Osteoblast (primary cell): ENCODE data around the gene CROCC2. TPM values are rescaled to one million over a fixed set of nuclear protein-coding genes. Genes with fewer than 3 reads are reported as not detected.

ENCODE experiments used
- DNase-seq: peaks from one replicate; pipeline ENCODE4 v3.0.0; 2011; ENCODE audit warnings: low spot score, mixed read lengths; ENCODE audit not compliant: insufficient read length; ENCODE audit errors: missing footprints
- H2AFZ ChIP-seq: 2 replicates; pipeline ENCODE4 v1.6.0; 2011; ENCODE audit warnings: mild to moderate bottlenecking, low read length
- H3K27ac ChIP-seq: 2 replicates; pipeline ENCODE4 v1.5.1; 2011; ENCODE audit warnings: mild to moderate bottlenecking, low read depth, low read length, moderate library complexity
- H3K27me3 ChIP-seq: 2 replicates; pipeline ENCODE4 v1.6.0; 2012; ENCODE audit warnings: mild to moderate bottlenecking, control low read depth, inconsistent platforms, low read length, moderate library complexity; ENCODE audit not compliant: insufficient read depth
- H3K36me3 ChIP-seq: 2 replicates; pipeline ENCODE4 v1.5.1; 2011; ENCODE audit warnings: mild to moderate bottlenecking, low read length, control low read depth, moderate library complexity; ENCODE audit not compliant: insufficient read depth
- H3K4me1 ChIP-seq: 2 replicates; pipeline ENCODE4 v1.5.1; 2011; ENCODE audit warnings: mild to moderate bottlenecking, low read length, control low read depth, moderate library complexity; ENCODE audit not compliant: insufficient read depth
- H3K4me2 ChIP-seq: 2 replicates; pipeline ENCODE4 v1.6.0; 2011; ENCODE audit warnings: mild to moderate bottlenecking, low read length; ENCODE audit not compliant: insufficient read depth
- H3K4me3 ChIP-seq: fragments of 200-600 bp; sonication (generic); 3 replicates; pipeline ENCODE4 v1.5.1; 2012; ENCODE audit warnings: mild to moderate bottlenecking, low read length, inconsistent platforms; ENCODE audit not compliant: insufficient read depth
- H3K79me2 ChIP-seq: 2 replicates; pipeline ENCODE4 v1.6.0; 2012; ENCODE audit warnings: mild to moderate bottlenecking, low read length, control low read depth, inconsistent platforms; ENCODE audit not compliant: insufficient read depth
- H3K9me3 ChIP-seq: 2 replicates; pipeline ENCODE4 v1.5.1; 2011; ENCODE audit warnings: low read depth, low read length, control low read depth
- H4K20me1 ChIP-seq: 2 replicates; pipeline ENCODE4 v1.6.0; 2012; ENCODE audit warnings: mild to moderate bottlenecking, low read length, control low read depth; ENCODE audit not compliant: insufficient read depth
- CTCF ChIP-seq: IDR thresholded peaks from 2 replicates; pipeline ENCODE4 v1.5.1; 2011; ENCODE audit warnings: mild to moderate bottlenecking, low read depth, low read length, moderate library complexity; ENCODE audit errors: extremely low read depth
- total RNA-seq: library from RNA; depleted of rRNA; stranded (reverse); fragments of >200 nt; gene quantifications from 2 replicates; pipeline ENCODE4 v1.2.3, GENCODE V29; 2012

The CROCC2 gene
- total RNA-seq, 1 donor, result under 0.01 TPM

GRCh38 chr2:241003369-241003768 is 97.2 kb downstream of the CROCC2 start:
- Histone ChIP-seq H3K36me3 (peaks cover 28% of the 10 kb centered on the region), H3K27ac (no peak overlapping the region), H3K27me3 (no peaks in the 10 kb centered on the region), H3K9me3 (peaks cover 9% of the 10 kb centered on the region), H3K79me2 (peaks cover 22% of the 10 kb centered on the region), H4K20me1 (peaks cover 55% of the 10 kb centered on the region), H3K4me2 (no peak overlapping the region), H2AFZ (no peak overlapping the region), H3K4me3 (no peak overlapping the region), H3K4me1 (no peaks in the 10 kb centered on the region)
- TF ChIP-seq CTCF, result no peak
- DNase-seq, result peak; percentile 59

GRCh38 chr2:241003830-241004564 is 97.9 kb downstream of the CROCC2 start:
- Histone ChIP-seq H3K9me3 (peaks cover 9% of the 10 kb centered on the region), H4K20me1 (peaks cover 56% of the 10 kb centered on the region), H3K36me3 (peaks cover 28% of the 10 kb centered on the region), H3K79me2 (peaks cover 22% of the 10 kb centered on the region), H3K4me3 (no peak overlapping the region), H3K27ac (no peak overlapping the region), H3K4me1 (no peaks in the 10 kb centered on the region), H3K4me2 (no peak overlapping the region), H2AFZ (no peak overlapping the region), H3K27me3 (no peaks in the 10 kb centered on the region)
- no peak for TF ChIP-seq CTCF
- DNase-seq, result peak; percentile 29

DNA sequence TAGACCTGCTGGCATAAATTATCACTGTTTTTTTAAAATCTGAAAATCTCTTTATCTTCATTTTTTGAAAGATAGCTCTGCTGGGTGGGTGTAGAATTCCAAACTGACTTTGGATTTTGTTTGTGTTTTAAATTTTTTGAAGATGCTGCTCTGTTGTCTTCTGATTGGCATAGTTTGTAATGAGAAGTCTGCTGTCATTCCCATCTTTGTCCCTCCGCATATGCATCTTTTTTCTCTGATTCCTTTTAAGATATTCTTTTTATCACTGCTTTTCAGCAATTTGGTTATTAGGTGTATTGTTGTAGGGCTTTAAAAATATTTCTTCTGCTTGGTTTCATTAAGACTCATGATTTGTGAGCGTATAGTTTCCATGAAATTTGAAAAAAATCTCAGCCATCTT is 99.4 kb downstream of the CROCC2 start:
- H4K20me1 ChIP-seq, result peaks cover 56% of the 10 kb centered on the region
- H3K4me3 ChIP-seq, result no peak overlapping the region
- H3K4me1 ChIP-seq, result peaks cover 13% of the 10 kb centered on the region
- peak; percentile 72 for DNase-seq
- H3K9me3 ChIP-seq, result peaks cover 9% of the 10 kb centered on the region
- H3K36me3 ChIP-seq, result peaks cover 23% of the 10 kb centered on the region
- no peak for TF ChIP-seq CTCF
- no peaks in the 10 kb centered on the region for H3K27me3 ChIP-seq
- H3K79me2 ChIP-seq, result peaks cover 22% of the 10 kb centered on the region
- H2AFZ ChIP-seq, result no peak overlapping the region
- H3K27ac ChIP-seq, result no peak overlapping the region
- no peak overlapping the region for H3K4me2 ChIP-seq

DNA sequence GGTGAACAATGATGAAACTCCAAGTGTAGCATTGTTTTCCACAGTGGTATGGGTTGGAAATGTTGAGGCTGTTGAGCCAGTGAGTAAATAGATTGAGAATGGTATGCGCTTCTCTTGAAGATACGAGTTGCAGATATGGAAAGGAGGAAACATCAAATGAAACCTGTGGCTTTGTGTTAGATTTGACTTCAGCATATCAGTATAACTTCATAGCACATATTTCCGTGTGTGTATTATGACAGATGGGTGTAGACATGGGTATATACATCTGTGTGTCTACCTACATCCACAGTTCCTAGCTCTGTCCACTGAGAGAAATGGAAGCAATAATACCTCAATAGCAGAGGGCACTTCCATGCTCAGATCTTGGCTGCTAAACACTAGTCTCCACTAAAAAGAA is 100.3 kb downstream of the CROCC2 start:
- Histone ChIP-seq H3K79me2 (peaks cover 19% of the 10 kb centered on the region), H3K27ac (no peak overlapping the region), H2AFZ (no peak overlapping the region), H3K4me1 (peaks cover 14% of the 10 kb centered on the region), H4K20me1 (peaks cover 53% of the 10 kb centered on the region), H3K4me2 (no peak overlapping the region), H3K4me3 (no peak overlapping the region), H3K27me3 (no peaks in the 10 kb centered on the region), H3K36me3 (peaks cover 19% of the 10 kb centered on the region), H3K9me3 (peaks cover 9% of the 10 kb centered on the region)
- TF ChIP-seq CTCF, result no peak
- no peak for DNase-seq
